A673 (cell line): ENCODE measurements around the gene PRKCA. TPM values are rescaled to one million over a fixed set of nuclear protein-coding genes. Genes with fewer than 3 reads are reported as not detected.

Source experiments
- BruUV-seq: library from RNA; stranded (reverse); fragments of 400-500 nt; replicated peaks from 2 replicates; lab custom pipeline; 2021; lab: Mats Ljungman, UMichigan
- CTCF ChIA-PET: fragments of 300-600 bp; sonication (Branson Sonifier 250); formaldehyde crosslinking; loops from one replicate; lab custom pipeline; 2022; ENCODE audit warnings: antibody characterized with exemption; lab: Charles Lee
- POLR2A ChIA-PET: fragments of 300-600 bp; sonication (Branson Sonifier 250); formaldehyde crosslinking; loops from one replicate; lab custom pipeline; 2022; ENCODE audit warnings: antibody characterized with exemption; ENCODE audit not compliant: low non-redundant PET; lab: Charles Lee
- DNase-seq: peaks from one replicate; pipeline ENCODE4 v3.0.0-alpha.2; 2015; ENCODE audit warnings: low spot score
- H3K27ac ChIP-seq: fragments of 200-600 bp; sonication (generic); 2 replicates; pipeline ENCODE4 v1.5.1; 2016; ENCODE audit warnings: mixed run types, low read depth, mild to moderate bottlenecking, mixed read lengths, antibody characterized with exemption, low read length; ENCODE audit not compliant: poor library complexity, severe bottlenecking
- H3K27me3 ChIP-seq: fragments of 200-600 bp; sonication (generic); replicated peaks from 2 replicates; pipeline ENCODE4 v1.6.1; 2017; ENCODE audit warnings: mixed run types, low read depth, mild to moderate bottlenecking, mixed read lengths, antibody characterized with exemption, low read length; ENCODE audit not compliant: insufficient read depth, poor library complexity
- H3K36me3 ChIP-seq: fragments of 200-600 bp; sonication (generic); 2 replicates; pipeline ENCODE4 v1.6.1; 2016; ENCODE audit warnings: mixed run types, mild to moderate bottlenecking, mixed read lengths, antibody characterized with exemption, low read length; ENCODE audit not compliant: insufficient read depth, poor library complexity, severe bottlenecking
- H3K4me1 ChIP-seq: fragments of 200-600 bp; sonication (generic); 2 replicates; pipeline ENCODE4 v1.6.1; 2017; ENCODE audit warnings: mixed run types, mild to moderate bottlenecking, mixed read lengths, antibody characterized with exemption, low read length; ENCODE audit not compliant: insufficient read depth, poor library complexity, severe bottlenecking
- H3K4me3 ChIP-seq: fragments of 200-600 bp; sonication (generic); 2 replicates; pipeline ENCODE4 v1.5.1; 2016; ENCODE audit warnings: low read depth, mixed run types, mild to moderate bottlenecking, mixed read lengths, low read length; ENCODE audit not compliant: poor library complexity, severe bottlenecking
- H3K9me3 ChIP-seq: fragments of 200-600 bp; sonication (generic); 2 replicates; pipeline ENCODE4 v1.6.1; 2016; ENCODE audit warnings: mixed run types, low read depth, mild to moderate bottlenecking, mixed read lengths, antibody characterized with exemption, low read length; ENCODE audit not compliant: poor library complexity, severe bottlenecking
- EZH2 ChIP-seq: fragments of 200-600 bp; sonication (generic); IDR thresholded peaks from 2 replicates; pipeline ENCODE4 v1.6.1; 2017; ENCODE audit warnings: borderline replicate concordance, low read depth, mild to moderate bottlenecking, mixed read lengths, antibody characterized with exemption, low read length; ENCODE audit not compliant: poor library complexity, severe bottlenecking
- intact Hi-C: fragments of 100-400 bp; cut with micrococcal nuclease; formaldehyde crosslinking; loops from one replicate; pipeline ENCODE4 v1.10.0; 2022; ENCODE audit not compliant: unreplicated experiment
- total RNA-seq: library from RNA; stranded (reverse); gene quantifications from 2 replicates; pipeline ENCODE4 v1.2.3, GENCODE V29; 2021
- TF ChIP-seq, protein P1 (sequence below): fragments of 300-800, 200-600 bp; sonication (generic); conservative IDR thresholded peaks from 2 replicates; pipeline ENCODE4 v1.5.1; 2017; ENCODE audit warnings: low read depth, mild to moderate bottlenecking, antibody characterized with exemption, low read length, moderate library complexity, mixed read lengths

PRKCA gene
- total RNA-seq, 1 experiment from 2014 or later, result 16.3 TPM

DNA sequence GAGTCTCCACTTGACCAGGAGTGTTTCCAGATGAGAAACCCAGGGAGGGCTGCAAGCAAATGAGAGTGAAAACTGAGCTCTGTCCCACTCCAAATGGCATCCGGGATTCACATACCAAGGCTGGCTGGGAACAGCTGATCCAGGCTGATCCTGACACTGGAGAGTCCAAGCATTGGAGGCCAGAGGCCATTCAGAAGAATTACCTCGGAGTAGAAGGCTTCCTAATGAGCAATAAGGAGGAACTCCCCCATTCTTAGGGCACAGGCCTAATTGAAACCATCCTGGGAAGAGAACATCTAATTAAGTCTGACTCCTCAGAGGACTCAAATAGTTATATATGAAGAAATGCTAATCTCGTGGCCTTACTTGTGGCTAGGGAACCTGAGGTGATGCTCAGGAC is 142.8 kb downstream of the PRKCA start:
- Histone ChIP-seq H3K9me3 (no peaks in the 10 kb centered on the region), H3K27ac (no peak overlapping the region), H3K4me1 (peaks cover 4% of the 10 kb centered on the region), H3K27me3 (no peaks in the 10 kb centered on the region), H3K4me3 (no peak overlapping the region), H3K36me3 (no peaks in the 10 kb centered on the region)
- ChIA-PET POLR2A (no interaction called here), CTCF (no interaction called here)
- intact Hi-C loops, result no loop called here
- TF ChIP-seq EZH2, result no peak
- TF ChIP-seq, protein P1, sequence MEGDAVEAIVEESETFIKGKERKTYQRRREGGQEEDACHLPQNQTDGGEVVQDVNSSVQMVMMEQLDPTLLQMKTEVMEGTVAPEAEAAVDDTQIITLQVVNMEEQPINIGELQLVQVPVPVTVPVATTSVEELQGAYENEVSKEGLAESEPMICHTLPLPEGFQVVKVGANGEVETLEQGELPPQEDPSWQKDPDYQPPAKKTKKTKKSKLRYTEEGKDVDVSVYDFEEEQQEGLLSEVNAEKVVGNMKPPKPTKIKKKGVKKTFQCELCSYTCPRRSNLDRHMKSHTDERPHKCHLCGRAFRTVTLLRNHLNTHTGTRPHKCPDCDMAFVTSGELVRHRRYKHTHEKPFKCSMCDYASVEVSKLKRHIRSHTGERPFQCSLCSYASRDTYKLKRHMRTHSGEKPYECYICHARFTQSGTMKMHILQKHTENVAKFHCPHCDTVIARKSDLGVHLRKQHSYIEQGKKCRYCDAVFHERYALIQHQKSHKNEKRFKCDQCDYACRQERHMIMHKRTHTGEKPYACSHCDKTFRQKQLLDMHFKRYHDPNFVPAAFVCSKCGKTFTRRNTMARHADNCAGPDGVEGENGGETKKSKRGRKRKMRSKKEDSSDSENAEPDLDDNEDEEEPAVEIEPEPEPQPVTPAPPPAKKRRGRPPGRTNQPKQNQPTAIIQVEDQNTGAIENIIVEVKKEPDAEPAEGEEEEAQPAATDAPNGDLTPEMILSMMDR, result no peak
- DNase-seq, result no peak
- BruUV-seq, result no TSS peak

DNA sequence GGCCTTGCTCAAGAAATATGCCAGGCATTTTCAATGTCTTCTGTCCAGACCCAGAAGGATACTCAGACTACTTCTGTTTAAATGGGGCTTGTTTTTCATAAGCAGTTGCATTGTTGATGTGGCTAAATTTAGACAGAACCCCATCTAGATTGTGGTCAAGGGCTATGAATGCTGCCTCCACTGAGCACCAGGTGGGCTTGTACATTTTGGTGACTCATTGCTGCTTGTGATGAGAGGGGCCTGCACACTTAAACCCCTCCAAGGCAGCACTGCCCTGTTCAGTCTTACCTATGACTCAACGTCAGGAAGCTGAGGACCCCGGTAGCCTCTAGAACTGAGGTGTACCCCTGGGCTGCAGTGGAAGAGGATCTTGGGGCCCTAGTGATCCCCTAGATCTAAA is 144.0 kb downstream of the PRKCA start:
- no peaks in the 10 kb centered on the region for H3K36me3 ChIP-seq
- H3K9me3 ChIP-seq, result no peaks in the 10 kb centered on the region
- BruUV-seq, result no TSS peak
- CTCF ChIA-PET, result no interaction called here
- H3K27me3 ChIP-seq, result no peaks in the 10 kb centered on the region
- POLR2A ChIA-PET, result interaction anchor here (0.6 kb wide), 1 partner anchor 104 kb away, joined by 7 read pairs; no protein-coding TSS in a partner anchor
- no peak overlapping the region for H3K27ac ChIP-seq
- intact Hi-C loops, result no loop called here
- no peak overlapping the region for H3K4me3 ChIP-seq
- peaks cover 8% of the 10 kb centered on the region for H3K4me1 ChIP-seq
- no peak for DNase-seq
- no peak for TF ChIP-seq EZH2
- TF ChIP-seq, protein P1, result no peak

DNA sequence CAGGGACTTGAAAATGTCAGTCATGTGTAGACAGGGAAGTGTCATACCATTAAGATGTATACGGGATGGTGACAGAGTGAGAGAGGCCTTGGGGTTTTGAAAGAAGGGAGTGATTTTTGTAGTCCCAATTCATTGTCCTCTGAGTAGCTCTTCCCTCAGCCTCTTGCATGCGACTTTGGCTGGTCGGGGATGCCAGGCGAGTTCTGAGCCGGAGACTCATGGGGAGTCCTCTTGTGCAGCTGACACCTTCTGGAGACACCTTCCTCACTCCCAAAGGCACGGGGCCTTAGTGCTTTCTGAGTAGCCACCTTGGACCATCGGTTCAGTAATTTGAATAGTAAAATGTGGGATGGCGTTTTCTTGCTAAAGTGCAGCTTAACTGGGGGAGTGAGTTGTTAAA is 144.7 kb downstream of the PRKCA start:
- ChIA-PET CTCF (no interaction called here), POLR2A (interaction anchor here (0.6 kb wide), 1 partner anchor 105 kb away, joined by 7 read pairs; no protein-coding TSS in a partner anchor)
- Histone ChIP-seq H3K27me3 (no peaks in the 10 kb centered on the region), H3K36me3 (no peaks in the 10 kb centered on the region), H3K9me3 (no peaks in the 10 kb centered on the region), H3K27ac (no peak overlapping the region), H3K4me1 (peaks cover 8% of the 10 kb centered on the region), H3K4me3 (no peak overlapping the region)
- no peak for DNase-seq
- intact Hi-C loops, result no loop called here
- BruUV-seq, result no TSS peak
- no peak for TF ChIP-seq EZH2
- TF ChIP-seq, protein P1, result no peak
